Measurements from ENCODE around the gene ZC3HAV1. TPM values are rescaled to one million over a fixed set of nuclear protein-coding genes. Genes with fewer than 3 reads are reported as not detected.
A peak's percentile ranks its signal among the peaks of the same experiment; 100 is the strongest.
"Not testable (repeated sequence)": the region's sequence is repeated elsewhere in the genome, so short reads cannot be mapped to it uniquely, and the experiment has no call there.

Gene ZC3HAV1
- total RNA-seq, 1 donor from 2014 or later = 54.7 TPM

- no peak for DNase-seq (ENCODE audit: extremely low read depth, low read depth, low spot score)
Measured at GRCh38 chr7:139026551-139026950, 83.0 kb downstream of the ZC3HAV1 start.

- DNase-seq (ENCODE audit: extremely low read depth, low read depth, low spot score) = not testable (repeated sequence)
Measured at GRCh38 chr7:139025861-139026260, 83.7 kb downstream of the ZC3HAV1 start.

- no peak for DNase-seq (ENCODE audit: extremely low read depth, low read depth, low spot score)
Measured at GRCh38 chr7:139023076-139023475, 86.4 kb downstream of the ZC3HAV1 start.

- DNase-seq (ENCODE audit: extremely low read depth, low read depth, low spot score) = no peak
Measured at GRCh38 chr7:139022286-139022685, 87.2 kb downstream of the ZC3HAV1 start.

- DNase-seq (ENCODE audit: extremely low read depth, low read depth, low spot score) = no peak
Measured at GRCh38 chr7:139018910-139019309, 90.6 kb downstream of the ZC3HAV1 start.

- DNase-seq (ENCODE audit: extremely low read depth, low read depth, low spot score) = peak; percentile 51
Measured at GRCh38 chr7:139016931-139017511, 92.5 kb downstream of the ZC3HAV1 start.

- no peak for DNase-seq (ENCODE audit: extremely low read depth, low read depth, low spot score)
Measured at GRCh38 chr7:139011373-139011772, 98.1 kb downstream of the ZC3HAV1 start.

GRCh38 chr7:139004321-139005090, 105.0 kb downstream of the ZC3HAV1 start:
- DNase-seq (ENCODE audit: extremely low read depth, low read depth, low spot score) = no peak

GRCh38 chr7:138999414-138999813, 110.1 kb downstream of the ZC3HAV1 start:
- DNase-seq (ENCODE audit: extremely low read depth, low read depth, low spot score) = no peak

Other genes with a start within 250 kb of the ZC3HAV1 start
- gene KIAA1549, start 128.3 kb downstream of the ZC3HAV1 start, total RNA-seq = 7.8 and 8.7 TPM in 2 replicates
- 28.7 and 50.2 TPM in 2 replicates for gene ZC3HAV1L, start 73.7 kb downstream of the ZC3HAV1 start, total RNA-seq
- 4.3 and 9.3 TPM in 2 replicates for gene UBN2, start 121.5 kb upstream of the ZC3HAV1 start, total RNA-seq
- gene FMC1, start 231.6 kb upstream of the ZC3HAV1 start, total RNA-seq = 7.5 and 13.2 TPM in 2 replicates